HepG2 (cell line): Measurements from ENCODE around the gene MFN2. TPM values are rescaled to one million over a fixed set of nuclear protein-coding genes. Genes with fewer than 3 reads are reported as not detected.

ENCODE experiments used
- AGO2 ChIP-seq: fragments of 200-400 bp; formaldehyde crosslinking; optimal IDR thresholded peaks from 2 replicates; pipeline ENCODE3; 2017; ENCODE audit warnings: mild to moderate bottlenecking, low read depth, low read length, moderate library complexity
- ARHGAP35 ChIP-seq: sonication (generic); formaldehyde crosslinking; IDR thresholded peaks from 2 replicates; pipeline ENCODE4 v1.9.0; 2022; ENCODE audit warnings: mild to moderate bottlenecking, inconsistent platforms, moderate library complexity, missing genetic modification reagents, borderline replicate concordance
- CSRNP2 ChIP-seq: sonication (generic); formaldehyde crosslinking; conservative IDR thresholded peaks from 2 replicates; pipeline ENCODE4 v1.8.0; 2022; ENCODE audit warnings: low read depth, missing genetic modification reagents
- JARID2 ChIP-seq: sonication (generic); formaldehyde crosslinking; IDR thresholded peaks from 2 replicates; pipeline ENCODE4 v1.8.1; 2023; ENCODE audit warnings: missing genetic modification reagents, inconsistent platforms; ENCODE audit not compliant: insufficient replicate concordance
- KDM3A ChIP-seq: IDR thresholded peaks from 2 replicates; pipeline ENCODE4 v1.6.1; 2018; ENCODE audit warnings: low read depth, missing compliant biosample characterization
- KLF13 ChIP-seq: sonication (generic); formaldehyde crosslinking; IDR thresholded peaks from 2 replicates; pipeline ENCODE4 v1.4.0; 2020; ENCODE audit warnings: mild to moderate bottlenecking, missing genetic modification reagents
- KLF15 ChIP-seq: sonication (generic); formaldehyde crosslinking; IDR thresholded peaks from 2 replicates; pipeline ENCODE4 v1.8.1; 2023; ENCODE audit warnings: borderline replicate concordance, mild to moderate bottlenecking, inconsistent platforms, missing genetic modification reagents, mixed read lengths
- MAFK ChIP-seq, 2 experiments: IDR thresholded peaks in 1 of 2; conservative IDR thresholded peaks in 1 of 2; 2 replicates each; pipeline ENCODE4 v1.6.1; 2011; ENCODE audit warnings: improper control_type of control experiment in 2 of 2, low read length in 2 of 2
- MED13 ChIP-seq: sonication (generic); formaldehyde crosslinking; IDR thresholded peaks from 2 replicates; pipeline ENCODE4 v1.5.0; 2020; ENCODE audit warnings: missing genetic modification reagents
- MLLT10 ChIP-seq: sonication (generic); formaldehyde crosslinking; IDR thresholded peaks from 2 replicates; pipeline ENCODE4 v1.4.0; 2020; ENCODE audit warnings: missing genetic modification reagents
- NFE2 ChIP-seq: sonication (generic); formaldehyde crosslinking; IDR thresholded peaks from 2 replicates; pipeline ENCODE4 v1.4.0; 2020; ENCODE audit warnings: missing genetic modification reagents
- NR3C1 ChIP-seq: sonication (generic); formaldehyde crosslinking; IDR thresholded peaks from 2 replicates; pipeline ENCODE4 v1.4.0; 2020; ENCODE audit warnings: missing genetic modification reagents
- PCBP1 ChIP-seq: fragments of 200-400 bp; formaldehyde crosslinking; IDR thresholded peaks from 2 replicates; pipeline ENCODE4 v1.6.1; 2017; ENCODE audit warnings: mild to moderate bottlenecking, low read depth, low read length, borderline replicate concordance
- PLRG1 ChIP-seq: fragments of 450-650 bp; conservative IDR thresholded peaks from 2 replicates; pipeline ENCODE4 v1.6.1; 2016
- SRF ChIP-seq: IDR thresholded peaks from 2 replicates; pipeline ENCODE4 v1.6.1; 2011; ENCODE audit warnings: mild to moderate bottlenecking, low read depth, low read length, moderate library complexity
- TFE3 ChIP-seq: IDR thresholded peaks from 2 replicates; pipeline ENCODE4 v1.6.1; 2016
- ZBTB21 ChIP-seq: sonication (generic); formaldehyde crosslinking; IDR thresholded peaks from 2 replicates; pipeline ENCODE4 v1.4.0; 2020; ENCODE audit warnings: missing genetic modification reagents
- ZNF274 ChIP-seq: sonication (generic); formaldehyde crosslinking; IDR thresholded peaks from 2 replicates; pipeline ENCODE4 v1.5.1; 2020; ENCODE audit warnings: mild to moderate bottlenecking, missing genetic modification reagents
- ZNF468 ChIP-seq: sonication (generic); formaldehyde crosslinking; IDR thresholded peaks from 2 replicates; pipeline ENCODE4 v1.8.0; 2022; ENCODE audit warnings: mild to moderate bottlenecking, moderate library complexity, missing genetic modification reagents
- ZNF558 ChIP-seq: sonication (generic); formaldehyde crosslinking; IDR thresholded peaks from 2 replicates; pipeline ENCODE4 v1.9.0; 2022; ENCODE audit warnings: mild to moderate bottlenecking, missing genetic modification reagents, borderline replicate concordance
- ZNF674 ChIP-seq: sonication (generic); formaldehyde crosslinking; IDR thresholded peaks from 2 replicates; pipeline ENCODE4 v1.5.0; 2020; ENCODE audit warnings: low read depth, mild to moderate bottlenecking, missing genetic modification reagents
- ZNF713 ChIP-seq: sonication (generic); formaldehyde crosslinking; IDR thresholded peaks from 2 replicates; pipeline ENCODE4 v1.4.0; 2020; ENCODE audit warnings: mild to moderate bottlenecking, missing genetic modification reagents
- ZSCAN25 ChIP-seq: sonication (generic); formaldehyde crosslinking; IDR thresholded peaks from 2 replicates; pipeline ENCODE4 v1.8.0; 2022; ENCODE audit warnings: mild to moderate bottlenecking, missing genetic modification reagents
- polyA plus RNA-seq, 8 experiments: library from polyadenylated mRNA; depleted of rRNA in 3 of 8; stranded (reverse) in 7 of 8; unstranded in 1 of 8; fragments of >200 nt; fragmentation: Illumina TruSeq in 4 of 8; extraction: Trizol in 4 of 8; gene quantifications; 2 replicates each; pipeline versions ENCODE4 v1.2.1 to v1.2.3, GENCODE V29; 2011 to 2016; ENCODE audit warnings: low read depth in 4 of 8, missing spikeins in 1 of 8, mixed read lengths in 1 of 8; ENCODE audit not compliant: insufficient read depth in 1 of 8
- total RNA-seq, 5 experiments: library from RNA; depleted of rRNA; stranded (reverse); fragments of >200 nt; fragmentation: Illumina TruSeq; extraction: Trizol; gene quantifications; 2 replicates each; pipeline ENCODE4 v1.2.3, GENCODE V29; 2016; ENCODE audit warnings: low read depth in 1 of 5
- TF ChIP-seq, protein P1 (sequence below): sonication (generic); formaldehyde crosslinking; conservative IDR thresholded peaks from 2 replicates; pipeline ENCODE4 v1.5.0; 2020; ENCODE audit warnings: missing genetic modification reagents
- TF ChIP-seq, protein P2 (sequence below): IDR thresholded peaks from 2 replicates; pipeline ENCODE4 v1.6.1; 2016; ENCODE audit warnings: low read depth, control low read depth

The MFN2 gene
- total and polyA plus RNA-seq, 2 of the 13 experiments (the other 11 are each of a cell fraction or from before 2014, with no cell fraction given): 38.7 to 60.9 TPM

DNA sequence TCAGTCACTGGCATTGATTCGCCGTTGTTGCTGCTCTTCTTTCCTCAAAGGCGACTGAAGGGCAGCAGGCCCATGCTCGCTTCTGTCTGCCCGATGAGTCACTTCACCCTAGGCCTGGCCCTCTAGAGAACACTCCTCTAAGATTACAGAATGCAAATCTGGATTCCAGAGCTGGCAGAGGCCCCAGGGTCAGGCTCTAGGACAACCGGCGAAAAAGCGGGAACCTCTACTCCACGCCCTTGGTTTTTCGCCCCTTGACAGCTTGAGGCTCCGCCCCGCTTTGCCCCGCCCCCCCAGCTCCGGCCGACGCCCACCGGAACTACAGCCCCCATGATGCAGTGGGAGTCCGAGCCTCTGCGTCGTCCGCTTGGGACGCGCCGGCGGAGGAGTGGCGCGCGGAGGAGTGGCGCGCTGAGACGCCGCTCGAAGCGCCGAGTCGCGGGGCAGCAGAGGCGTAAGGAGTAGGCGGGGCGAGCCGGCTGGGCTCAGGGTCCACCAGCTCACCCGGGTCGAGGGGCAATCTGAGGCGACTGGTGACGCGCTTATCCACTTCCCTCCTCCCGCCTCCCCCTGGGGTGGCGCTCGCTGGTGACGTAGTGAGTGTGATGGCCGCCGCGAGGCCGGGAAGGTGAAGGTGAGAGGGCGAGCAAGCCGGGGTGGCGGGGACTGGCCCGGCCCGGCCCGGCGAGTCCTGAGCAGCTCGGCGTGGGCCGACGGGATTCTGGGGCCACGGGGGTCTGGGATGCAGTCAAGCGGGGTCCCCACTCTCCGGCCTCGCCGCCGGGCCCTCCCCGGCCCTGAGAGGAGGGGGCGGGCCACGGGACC lies at the start of gene MFN2 (continued):
- TF ChIP-seq TFE3 (CRISPR knock-in tag): no peak; the same call in 1 of the 2 replicates
- TF ChIP-seq ZBTB21 (CRISPR knock-in tag): peak; percentile 75; the same call in 1 of the 2 replicates
- no peak; the same call in 1 of the 2 replicates for TF ChIP-seq MED13 (CRISPR knock-in tag)
- peak; percentile 82 for TF ChIP-seq AGO2
- no peak for TF ChIP-seq MAFK (conservative IDR thresholded peaks at IDR 0.05 in 1 of 2, IDR thresholded peaks at IDR 0.05 in 1 of 2; ENCODE audit: low read length in 2 of 2)
- TF ChIP-seq ZNF274 (CRISPR knock-in tag): peak; percentile 61; the same call in 1 of the 2 replicates
- TF ChIP-seq, protein P1, sequence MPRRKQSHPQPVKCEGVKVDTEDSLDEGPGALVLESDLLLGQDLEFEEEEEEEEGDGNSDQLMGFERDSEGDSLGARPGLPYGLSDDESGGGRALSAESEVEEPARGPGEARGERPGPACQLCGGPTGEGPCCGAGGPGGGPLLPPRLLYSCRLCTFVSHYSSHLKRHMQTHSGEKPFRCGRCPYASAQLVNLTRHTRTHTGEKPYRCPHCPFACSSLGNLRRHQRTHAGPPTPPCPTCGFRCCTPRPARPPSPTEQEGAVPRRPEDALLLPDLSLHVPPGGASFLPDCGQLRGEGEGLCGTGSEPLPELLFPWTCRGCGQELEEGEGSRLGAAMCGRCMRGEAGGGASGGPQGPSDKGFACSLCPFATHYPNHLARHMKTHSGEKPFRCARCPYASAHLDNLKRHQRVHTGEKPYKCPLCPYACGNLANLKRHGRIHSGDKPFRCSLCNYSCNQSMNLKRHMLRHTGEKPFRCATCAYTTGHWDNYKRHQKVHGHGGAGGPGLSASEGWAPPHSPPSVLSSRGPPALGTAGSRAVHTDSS (CRISPR knock-in tag): no peak
- TF ChIP-seq ZNF674 (CRISPR knock-in tag): no peak
- TF ChIP-seq, protein P2, sequence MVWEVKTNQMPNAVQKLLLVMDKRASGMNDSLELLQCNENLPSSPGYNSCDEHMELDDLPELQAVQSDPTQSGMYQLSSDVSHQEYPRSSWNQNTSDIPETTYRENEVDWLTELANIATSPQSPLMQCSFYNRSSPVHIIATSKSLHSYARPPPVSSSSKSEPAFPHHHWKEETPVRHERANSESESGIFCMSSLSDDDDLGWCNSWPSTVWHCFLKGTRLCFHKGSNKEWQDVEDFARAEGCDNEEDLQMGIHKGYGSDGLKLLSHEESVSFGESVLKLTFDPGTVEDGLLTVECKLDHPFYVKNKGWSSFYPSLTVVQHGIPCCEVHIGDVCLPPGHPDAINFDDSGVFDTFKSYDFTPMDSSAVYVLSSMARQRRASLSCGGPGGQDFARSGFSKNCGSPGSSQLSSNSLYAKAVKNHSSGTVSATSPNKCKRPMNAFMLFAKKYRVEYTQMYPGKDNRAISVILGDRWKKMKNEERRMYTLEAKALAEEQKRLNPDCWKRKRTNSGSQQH (CRISPR knock-in tag): no peak
- no peak for TF ChIP-seq JARID2 (CRISPR knock-in tag)
- TF ChIP-seq ZSCAN25 (CRISPR knock-in tag): peak; percentile 61; the same call in 1 of the 2 replicates
- no peak for TF ChIP-seq ARHGAP35 (CRISPR knock-in tag)
- TF ChIP-seq PLRG1: no peak
- peak; percentile 81; the same call in 1 of the 2 replicates for TF ChIP-seq KDM3A (CRISPR knock-in tag)
- TF ChIP-seq ZNF558 (CRISPR knock-in tag): no peak
- TF ChIP-seq ZNF713 (CRISPR knock-in tag): no peak
- TF ChIP-seq NR3C1 (CRISPR knock-in tag): no peak
- no peak for TF ChIP-seq CSRNP2 (CRISPR knock-in tag)
- no peak for TF ChIP-seq ZNF468
- no peak for TF ChIP-seq NFE2
- TF ChIP-seq MLLT10 (CRISPR knock-in tag): no peak
- TF ChIP-seq SRF: peak; percentile 55; the same call in 1 of the 2 replicates
- TF ChIP-seq KLF15 (CRISPR knock-in tag): peak; percentile 46; the same call in 1 of the 2 replicates
- no peak; the same call in 1 of the 2 replicates for TF ChIP-seq PCBP1
- TF ChIP-seq KLF13: 0 out of 2 replicates have a peak, but pooled peaks have one; percentile 37
